DND-41 (cell line): ENCODE results near the gene AKT3.
"Not testable (repeated sequence)": the region's sequence is repeated elsewhere in the genome, so short reads cannot be mapped to it uniquely, and the experiment has no call there.

Experiments used
- EZH2 ChIP-seq: IDR thresholded peaks from 3 replicates; pipeline ENCODE4 v1.6.1; 2012; ENCODE audit warnings: borderline replicate concordance, low read depth, mild to moderate bottlenecking, moderate library complexity, low read length, inconsistent platforms; ENCODE audit not compliant: severe bottlenecking
- TF ChIP-seq, protein P1 (sequence below): IDR thresholded peaks from 2 replicates; pipeline ENCODE4 v1.5.1; 2012; ENCODE audit warnings: borderline replicate concordance, low read length, moderate library complexity, mild to moderate bottlenecking; ENCODE audit not compliant: poor library complexity, severe bottlenecking; ENCODE audit errors: extremely low read depth

DNA sequence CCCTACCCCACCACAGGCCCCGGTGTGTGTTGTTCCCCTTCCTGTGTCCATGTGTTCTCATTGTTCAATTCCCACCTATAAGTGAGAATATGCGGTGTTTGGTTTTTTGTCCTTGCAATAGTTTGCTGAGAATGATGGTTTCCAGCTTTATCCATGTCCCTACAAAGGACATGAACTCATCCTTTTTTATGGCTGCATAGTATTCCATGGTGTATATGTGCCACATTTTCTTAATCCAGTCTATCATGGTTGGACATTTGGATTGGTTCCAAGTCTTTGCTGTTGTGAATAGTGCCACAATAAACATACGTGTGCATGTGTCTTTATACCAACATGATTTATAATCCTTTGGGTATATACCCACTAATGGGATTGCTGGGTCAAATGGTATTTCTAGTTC is 27.0 kb upstream of the AKT3 start:
- TF ChIP-seq, protein P1, sequence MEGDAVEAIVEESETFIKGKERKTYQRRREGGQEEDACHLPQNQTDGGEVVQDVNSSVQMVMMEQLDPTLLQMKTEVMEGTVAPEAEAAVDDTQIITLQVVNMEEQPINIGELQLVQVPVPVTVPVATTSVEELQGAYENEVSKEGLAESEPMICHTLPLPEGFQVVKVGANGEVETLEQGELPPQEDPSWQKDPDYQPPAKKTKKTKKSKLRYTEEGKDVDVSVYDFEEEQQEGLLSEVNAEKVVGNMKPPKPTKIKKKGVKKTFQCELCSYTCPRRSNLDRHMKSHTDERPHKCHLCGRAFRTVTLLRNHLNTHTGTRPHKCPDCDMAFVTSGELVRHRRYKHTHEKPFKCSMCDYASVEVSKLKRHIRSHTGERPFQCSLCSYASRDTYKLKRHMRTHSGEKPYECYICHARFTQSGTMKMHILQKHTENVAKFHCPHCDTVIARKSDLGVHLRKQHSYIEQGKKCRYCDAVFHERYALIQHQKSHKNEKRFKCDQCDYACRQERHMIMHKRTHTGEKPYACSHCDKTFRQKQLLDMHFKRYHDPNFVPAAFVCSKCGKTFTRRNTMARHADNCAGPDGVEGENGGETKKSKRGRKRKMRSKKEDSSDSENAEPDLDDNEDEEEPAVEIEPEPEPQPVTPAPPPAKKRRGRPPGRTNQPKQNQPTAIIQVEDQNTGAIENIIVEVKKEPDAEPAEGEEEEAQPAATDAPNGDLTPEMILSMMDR: not testable (repeated sequence)
- TF ChIP-seq EZH2: not testable (repeated sequence)
